HUDEP-2 (cell line): ENCODE data around the gene KSR2.
"Not testable (repeated sequence)": the region's sequence is repeated elsewhere in the genome, so short reads cannot be mapped to it uniquely, and the experiment has no call there.

Experiments
- DNase-seq, 76 experiments: peaks; one replicate each; lab custom pipeline; 2025; ENCODE audit not compliant: unreplicated experiment in 76 of 76; lab: John Stamatoyannopoulos, UW

KSR2 gene

GRCh38 chr12:117768860-117769259 lies 199.9 kb downstream of the KSR2 start:
- DNase-seq = no peak

GRCh38 chr12:117766008-117766407 lies 202.8 kb downstream of the KSR2 start:
- DNase-seq = no peak

- no peak for DNase-seq
Measured at GRCh38 chr12:117762143-117762542, 206.6 kb downstream of the KSR2 start.

GRCh38 chr12:117761528-117762100 lies 207.2 kb downstream of the KSR2 start:
- no peak for DNase-seq

- no peak for DNase-seq
Measured at GRCh38 chr12:117760990-117761389, 207.8 kb downstream of the KSR2 start.

- DNase-seq = no peak
Measured at GRCh38 chr12:117750657-117751056, 218.1 kb downstream of the KSR2 start.

- no peak for DNase-seq
Measured at GRCh38 chr12:117749431-117749830, 219.4 kb downstream of the KSR2 start.

- not testable (repeated sequence) for DNase-seq
Measured at GRCh38 chr12:117746358-117746757, 222.4 kb downstream of the KSR2 start.

GRCh38 chr12:117744418-117744817 lies 224.4 kb downstream of the KSR2 start:
- DNase-seq = no peak

GRCh38 chr12:117743761-117744160 lies 225.0 kb downstream of the KSR2 start:
- no peak for DNase-seq

- no peak for DNase-seq
Measured at GRCh38 chr12:117742721-117743120, 226.1 kb downstream of the KSR2 start.

GRCh38 chr12:117738233-117738632 lies 230.6 kb downstream of the KSR2 start:
- DNase-seq = no peak

- no peak for DNase-seq
Measured at GRCh38 chr12:117733549-117733805, 235.3 kb downstream of the KSR2 start.

- DNase-seq = no peak
Measured at GRCh38 chr12:117732761-117733548, 235.8 kb downstream of the KSR2 start.

GRCh38 chr12:117731131-117731530 lies 237.7 kb downstream of the KSR2 start:
- not testable (repeated sequence) for DNase-seq

GRCh38 chr12:117727301-117727700 lies 241.5 kb downstream of the KSR2 start:
- no peak for DNase-seq

- no peak for DNase-seq
Measured at GRCh38 chr12:117724543-117724942, 244.2 kb downstream of the KSR2 start.

- DNase-seq = no peak
Measured at GRCh38 chr12:117718559-117718958, 250.2 kb downstream of the KSR2 start.

- no peak for DNase-seq
Measured at GRCh38 chr12:117718141-117718540, 250.6 kb downstream of the KSR2 start.

GRCh38 chr12:117714203-117714602 lies 254.6 kb downstream of the KSR2 start:
- DNase-seq = no peak

- no peak for DNase-seq
Measured at GRCh38 chr12:117710121-117710520, 258.7 kb downstream of the KSR2 start.

GRCh38 chr12:117707861-117708260 lies 260.9 kb downstream of the KSR2 start:
- no peak for DNase-seq

GRCh38 chr12:117703584-117703983 lies 265.2 kb downstream of the KSR2 start:
- DNase-seq = no peak
